ENCODE data around the gene ZNF385B.

Gene ZNF385B

DNA sequence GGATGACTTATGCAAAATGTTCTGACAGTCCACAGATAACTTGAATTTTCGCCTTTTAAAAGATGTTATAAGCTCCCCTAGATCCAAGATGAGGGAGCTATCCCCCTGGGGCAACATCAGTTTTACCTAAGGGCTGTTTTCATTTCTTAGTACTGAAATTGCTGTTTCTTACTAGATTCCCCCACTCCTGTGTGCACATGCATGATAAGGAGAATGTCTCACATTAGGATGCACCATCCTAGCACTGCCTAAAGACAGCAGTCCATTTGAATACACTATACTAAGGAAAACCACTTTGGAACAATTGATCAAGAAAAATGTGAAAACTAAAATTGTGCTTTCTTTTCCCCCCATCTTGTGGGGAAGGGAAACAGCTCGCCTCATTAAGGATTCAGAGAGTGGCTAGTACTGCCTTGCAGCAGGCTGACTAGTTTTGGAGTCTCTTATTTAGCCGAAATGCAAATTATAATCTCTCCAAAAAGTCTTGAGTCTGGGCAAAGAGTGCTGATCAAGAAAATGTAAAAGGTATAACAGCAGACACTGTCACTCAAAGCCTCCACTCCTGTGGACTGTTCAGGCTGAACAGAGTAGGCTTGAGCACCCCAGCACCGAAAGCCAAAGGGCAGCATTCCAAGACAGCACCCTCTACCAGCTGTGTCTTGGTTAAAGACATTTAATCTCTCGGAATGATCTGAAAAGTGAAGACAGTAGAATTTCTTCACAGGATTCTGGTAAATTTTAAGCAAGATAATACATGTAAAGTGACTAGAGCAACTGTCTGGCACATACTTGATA lies 65.0 kb downstream of the ZNF385B start:
- TF ChIP-seq CTCF (IDR thresholded peaks at IDR 0.05; ENCODE audit: insufficient read depth, low read depth, low read length, missing control alignments), result no peak
- no peak for DNase-seq (ENCODE audit: low read depth)
- H3K4me3 ChIP-seq (ENCODE audit: low read length), result no peak overlapping the region

DNA sequence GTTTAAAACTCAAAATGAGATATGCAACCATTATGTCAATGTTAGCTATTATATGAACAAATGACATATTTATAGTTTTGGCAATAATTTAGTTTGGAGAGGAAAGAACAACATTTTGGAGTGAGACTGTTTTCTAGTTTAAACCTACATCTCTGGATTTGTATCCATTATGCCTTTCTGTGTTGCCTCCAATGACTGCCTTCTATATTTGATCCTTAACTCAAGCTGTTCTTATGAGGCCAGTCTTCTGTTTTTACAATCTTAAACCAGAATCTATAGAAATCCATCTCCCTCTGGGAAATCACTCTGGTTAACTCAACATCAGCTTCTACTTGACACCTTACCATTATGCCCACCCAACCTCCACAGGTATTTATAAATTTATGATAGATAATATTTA lies 67.5 kb downstream of the ZNF385B start:
- no peak overlapping the region for H3K4me3 ChIP-seq (ENCODE audit: low read length)
- no peak for TF ChIP-seq CTCF (IDR thresholded peaks at IDR 0.05; ENCODE audit: insufficient read depth, low read depth, low read length, missing control alignments)
- no peak for DNase-seq (ENCODE audit: low read depth)

GRCh38 chr2:179793238-179793637 lies 68.2 kb downstream of the ZNF385B start:
- DNase-seq (ENCODE audit: low read depth), result no peak
- no peak for TF ChIP-seq CTCF (IDR thresholded peaks at IDR 0.05; ENCODE audit: insufficient read depth, low read depth, low read length, missing control alignments)

DNA sequence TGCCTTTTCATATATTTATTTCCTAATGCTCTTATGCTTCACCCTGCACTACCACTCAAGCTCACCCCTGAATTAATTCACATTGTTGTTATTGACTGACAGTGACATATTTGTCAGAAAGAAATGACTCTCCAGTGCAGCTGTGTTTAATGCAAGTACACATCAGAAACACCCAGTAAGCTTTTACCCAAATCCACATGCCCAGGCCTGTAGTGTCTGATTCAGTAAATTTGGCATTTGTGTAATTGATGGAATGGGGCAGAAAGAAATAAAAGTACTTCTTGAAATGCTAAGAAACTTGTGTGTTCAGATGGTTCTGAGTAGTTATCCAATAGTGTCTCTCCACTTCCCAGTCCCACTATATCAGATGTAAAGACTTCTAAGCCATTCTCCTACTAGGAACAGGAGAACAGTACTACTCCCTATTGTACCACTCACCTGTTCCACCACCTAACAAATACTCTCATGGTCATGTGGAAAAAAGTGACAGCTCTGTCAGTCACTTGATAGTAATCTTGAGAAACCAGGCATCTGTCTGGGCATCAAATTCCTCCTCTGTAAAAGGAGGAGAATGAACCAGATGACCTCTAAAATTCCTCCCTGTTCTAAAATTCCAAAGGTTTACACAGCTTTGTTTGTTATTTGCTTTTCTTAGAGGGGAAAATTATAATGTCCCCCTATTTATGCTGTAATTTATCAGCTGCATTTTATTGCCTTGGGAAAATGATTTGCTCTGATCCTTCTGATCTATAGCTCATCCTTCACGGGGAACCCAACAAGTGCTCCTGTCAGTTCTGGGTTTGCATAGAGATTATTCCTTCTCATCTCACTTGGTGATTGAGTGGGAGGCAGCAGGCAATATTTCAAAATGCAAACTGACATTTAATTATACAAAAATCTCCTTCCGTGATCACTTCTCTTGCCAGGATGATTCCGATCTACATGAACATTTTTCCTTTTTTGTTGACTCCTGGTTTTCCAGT lies 70.9 kb downstream of the ZNF385B start:
- TF ChIP-seq CTCF (IDR thresholded peaks at IDR 0.05; ENCODE audit: insufficient read depth, low read depth, low read length, missing control alignments), result no peak
- DNase-seq (ENCODE audit: low read depth), result peak; percentile 53
- H3K4me3 ChIP-seq (ENCODE audit: low read length), result no peak overlapping the region

More at GRCh38 chr2:179793238-179793637, 68.2 kb downstream of the ZNF385B start:
- no peak overlapping the region for H3K4me3 ChIP-seq (ENCODE audit: low read length)

- no peak for DNase-seq (ENCODE audit: low read depth)
- TF ChIP-seq CTCF (IDR thresholded peaks at IDR 0.05; ENCODE audit: insufficient read depth, low read depth, low read length, missing control alignments), result no peak
Measured at GRCh38 chr2:179788104-179788503, 73.3 kb downstream of the ZNF385B start.

GRCh38 chr2:179787601-179788000 lies 73.8 kb downstream of the ZNF385B start:
- no peak for DNase-seq (ENCODE audit: low read depth)
- TF ChIP-seq CTCF (IDR thresholded peaks at IDR 0.05; ENCODE audit: insufficient read depth, low read depth, low read length, missing control alignments), result no peak
- no peak overlapping the region for H3K4me3 ChIP-seq (ENCODE audit: low read length)

More at GRCh38 chr2:179788104-179788503, 73.3 kb downstream of the ZNF385B start:
- H3K4me3 ChIP-seq (ENCODE audit: low read length), result no peak overlapping the region
